HAP-1 (cell line): Measurements from ENCODE around the gene IFI27L1.

Experiments
- DNase-seq, 2 experiments: peaks; one replicate each; pipeline ENCODE4 v3.0.0-alpha.2; 2016 to 2020; ENCODE audit warnings: low spot score in 2 of 2
- H3K27me3 ChIP-seq: fragments of 250-450 bp; sonication (Bioruptor Pico); 2 replicates; pipeline ENCODE4 v1.5.1; 2020; ENCODE audit warnings: low read depth, mild to moderate bottlenecking, moderate library complexity
- H3K36me3 ChIP-seq: fragments of 250-450 bp; sonication (Bioruptor Pico); replicated peaks from 2 replicates; pipeline ENCODE4 v1.5.1; 2020; ENCODE audit warnings: mild to moderate bottlenecking
- H3K4me1 ChIP-seq: fragments of 250-450 bp; sonication (Bioruptor Pico); 2 replicates; pipeline ENCODE4 v1.5.1; 2020; ENCODE audit warnings: mild to moderate bottlenecking
- H3K4me3 ChIP-seq: fragments of 250-450 bp; sonication (Bioruptor Pico); 2 replicates; pipeline ENCODE4 v1.5.1; 2020; ENCODE audit warnings: mild to moderate bottlenecking, moderate library complexity
- H3K9me3 ChIP-seq: fragments of 250-450 bp; sonication (Bioruptor Pico); 2 replicates; pipeline ENCODE4 v1.5.1; 2020; ENCODE audit warnings: mild to moderate bottlenecking, moderate library complexity
- in situ Hi-C: fragments of 300-500 bp; cut with MboI; formaldehyde crosslinking; loops from 3 replicates; pipeline ENCODE4 v1.14.3; 2020; ENCODE audit warnings: low sequenced_read_pairs, inconsistent platforms, mixed read lengths

IFI27L1 gene

DNA sequence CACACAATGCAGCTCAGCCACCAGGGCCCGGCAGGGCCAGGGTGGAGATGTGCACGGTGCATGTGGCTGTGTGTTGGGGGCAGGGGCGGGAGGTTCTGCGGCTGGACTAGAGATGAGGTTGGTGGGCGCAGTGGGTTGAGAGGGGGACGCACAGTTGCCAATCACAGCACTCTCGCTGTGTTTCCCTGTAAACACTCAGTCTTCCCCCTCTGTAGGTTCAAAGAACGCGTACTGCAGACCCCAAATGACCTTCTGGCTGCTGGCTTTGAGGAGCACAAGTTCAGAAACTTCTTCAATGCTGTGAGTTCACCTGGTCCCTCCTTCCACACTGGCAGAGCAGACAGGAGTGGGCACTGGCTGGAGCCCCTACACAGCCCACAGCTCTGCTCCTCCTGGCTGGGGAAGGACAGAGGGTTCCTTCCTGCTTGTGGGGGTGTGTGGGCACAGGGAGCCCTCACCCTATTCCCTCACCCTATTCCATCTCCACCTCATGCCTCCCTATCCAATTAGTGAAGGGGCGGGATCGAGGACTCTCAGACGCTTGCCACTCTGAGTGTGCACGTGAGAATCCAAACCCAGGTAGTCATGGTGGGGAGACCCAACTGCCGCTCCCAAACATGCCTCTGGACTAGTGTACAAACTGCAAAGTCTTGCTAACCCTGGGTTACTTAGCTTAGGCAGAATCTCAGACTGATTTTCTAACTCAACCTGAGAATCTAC lies 37.2 kb upstream of the IFI27L1 start:
- no peaks in the 10 kb centered on the region for H3K27me3 ChIP-seq
- H3K4me3 ChIP-seq: no peak overlapping the region
- H3K9me3 ChIP-seq: no peaks in the 10 kb centered on the region
- H3K36me3 ChIP-seq: peaks cover 35% of the 10 kb centered on the region
- in situ Hi-C loops: no loop called here
- peaks cover 7% of the 10 kb centered on the region for H3K4me1 ChIP-seq
- no peak for DNase-seq

DNA sequence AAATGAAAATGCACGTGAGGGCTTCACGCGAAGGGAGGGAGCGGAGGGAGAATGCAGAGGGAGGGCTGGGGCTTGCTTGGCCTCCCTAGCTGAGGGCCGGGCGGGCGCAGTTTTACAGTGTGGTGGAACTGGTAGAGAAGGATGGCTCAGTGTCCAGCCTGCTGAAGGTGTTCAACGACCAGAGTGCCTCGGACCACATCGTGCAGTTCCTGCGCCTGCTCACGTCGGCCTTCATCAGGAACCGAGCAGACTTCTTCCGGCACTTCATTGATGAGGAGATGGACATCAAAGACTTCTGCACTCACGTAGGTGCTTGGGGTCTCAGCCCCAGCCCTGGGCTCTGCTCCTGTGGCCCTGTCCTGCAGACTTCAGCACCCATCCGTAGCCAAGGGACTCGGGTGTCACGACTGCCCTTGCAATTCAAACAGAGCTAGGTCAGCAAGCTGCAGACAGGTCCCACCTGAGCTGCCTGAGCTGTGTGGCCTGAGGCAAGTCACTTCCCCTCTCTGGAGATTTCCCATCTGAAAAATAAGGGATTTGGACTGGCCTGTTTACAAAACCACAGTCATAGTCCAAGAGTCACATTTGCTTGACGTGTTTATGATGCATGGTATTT lies 36.5 kb upstream of the IFI27L1 start:
- DNase-seq: no peak
- Histone ChIP-seq H3K27me3 (no peaks in the 10 kb centered on the region), H3K4me1 (peaks cover 13% of the 10 kb centered on the region), H3K9me3 (no peaks in the 10 kb centered on the region), H3K4me3 (no peak overlapping the region), H3K36me3 (peaks cover 41% of the 10 kb centered on the region)
- in situ Hi-C loops: no loop called here

DNA sequence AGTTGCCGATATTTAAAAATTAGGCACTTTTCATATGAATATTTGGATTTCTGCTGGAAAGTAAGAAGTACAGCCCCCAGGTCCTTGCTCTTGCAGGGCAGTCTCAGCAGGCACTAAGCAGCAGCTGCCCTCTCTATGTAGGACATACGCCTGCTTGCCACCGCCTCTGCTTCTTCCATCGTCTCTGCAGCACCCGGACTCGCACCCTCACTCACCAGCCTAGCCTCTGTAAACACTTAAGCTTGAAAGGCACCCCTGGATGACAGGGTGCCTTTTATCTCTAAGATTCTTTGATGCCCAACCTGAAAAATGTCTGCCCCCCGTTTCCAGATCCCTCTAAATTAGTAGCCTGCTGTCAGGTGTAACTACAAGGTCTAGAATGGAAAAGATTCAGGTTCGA lies 36.0 kb upstream of the IFI27L1 start:
- H3K36me3 ChIP-seq: peaks cover 46% of the 10 kb centered on the region
- H3K4me3 ChIP-seq: no peak overlapping the region
- no peak for DNase-seq
- H3K9me3 ChIP-seq: no peaks in the 10 kb centered on the region
- H3K27me3 ChIP-seq: no peaks in the 10 kb centered on the region
- in situ Hi-C loops: no loop called here
- H3K4me1 ChIP-seq: peaks cover 13% of the 10 kb centered on the region

DNA sequence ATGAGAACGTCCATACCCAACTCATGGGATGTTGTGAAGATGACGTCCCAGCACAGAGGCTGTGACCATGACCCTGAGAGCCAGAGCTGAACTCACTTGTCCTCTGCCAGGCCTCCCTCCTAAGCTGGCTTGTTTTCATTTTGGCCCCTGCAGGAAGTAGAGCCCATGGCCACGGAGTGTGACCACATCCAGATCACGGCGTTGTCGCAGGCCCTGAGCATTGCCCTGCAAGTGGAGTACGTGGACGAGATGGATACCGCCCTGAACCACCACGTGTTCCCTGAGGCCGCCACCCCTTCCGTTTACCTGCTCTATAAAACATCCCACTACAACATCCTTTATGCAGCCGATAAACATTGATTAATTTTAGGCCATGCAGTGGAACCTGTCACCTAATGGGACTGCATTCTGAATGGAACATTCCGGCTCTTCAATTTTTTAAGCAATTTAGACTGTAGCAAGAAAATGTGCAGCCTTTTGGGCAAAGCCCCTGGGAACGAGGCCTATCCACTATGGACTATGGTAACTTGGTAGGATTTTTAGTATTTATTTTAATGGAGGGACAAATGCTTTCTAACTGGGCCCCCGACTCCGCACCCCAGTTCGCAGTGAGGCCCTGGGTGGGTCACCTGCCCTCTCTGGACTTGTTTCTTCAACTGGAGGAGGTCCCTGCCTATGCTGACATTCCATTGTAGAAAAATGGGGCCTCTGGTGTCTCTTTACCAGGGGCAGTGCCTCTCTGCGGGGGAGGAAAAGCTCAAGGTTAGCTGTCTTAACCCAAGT lies 35.4 kb upstream of the IFI27L1 start:
- no peaks in the 10 kb centered on the region for H3K9me3 ChIP-seq
- in situ Hi-C loops: no loop called here
- H3K4me3 ChIP-seq: no peak overlapping the region
- no peaks in the 10 kb centered on the region for H3K27me3 ChIP-seq
- H3K4me1 ChIP-seq: peaks cover 13% of the 10 kb centered on the region
- peaks cover 52% of the 10 kb centered on the region for H3K36me3 ChIP-seq
- DNase-seq: no peak

DNA sequence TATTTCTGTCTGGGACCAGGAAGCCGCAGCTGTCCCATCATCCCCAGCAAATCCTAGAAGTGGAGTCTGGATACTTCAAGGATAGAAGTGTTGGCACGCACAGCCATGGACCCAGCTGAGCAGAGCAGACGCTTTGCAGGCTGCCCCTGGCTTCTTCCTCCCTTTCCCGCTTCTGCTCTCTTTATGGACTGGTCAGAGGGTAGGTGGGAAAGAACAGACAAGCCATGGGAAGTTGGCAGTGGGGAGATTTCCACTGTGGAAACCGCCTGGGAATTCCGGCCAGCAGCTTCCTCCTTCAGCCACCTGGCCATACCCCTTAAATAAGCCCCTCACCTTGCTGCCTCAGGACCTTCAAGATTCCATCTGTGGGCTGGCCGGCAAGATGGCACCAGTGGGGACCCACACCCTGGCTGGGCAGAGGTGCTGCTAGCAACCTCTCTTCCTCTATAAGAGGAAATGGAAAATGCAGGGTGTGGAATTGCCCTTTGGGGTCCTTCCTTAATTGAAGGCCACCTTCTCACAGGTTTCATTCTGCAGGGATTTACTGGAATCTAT lies 34.3 kb upstream of the IFI27L1 start:
- Histone ChIP-seq H3K4me1 (peaks cover 13% of the 10 kb centered on the region), H3K27me3 (no peaks in the 10 kb centered on the region), H3K36me3 (peaks cover 63% of the 10 kb centered on the region), H3K9me3 (no peaks in the 10 kb centered on the region), H3K4me3 (no peak overlapping the region)
- in situ Hi-C loops: no loop called here
- no peak for DNase-seq

DNA sequence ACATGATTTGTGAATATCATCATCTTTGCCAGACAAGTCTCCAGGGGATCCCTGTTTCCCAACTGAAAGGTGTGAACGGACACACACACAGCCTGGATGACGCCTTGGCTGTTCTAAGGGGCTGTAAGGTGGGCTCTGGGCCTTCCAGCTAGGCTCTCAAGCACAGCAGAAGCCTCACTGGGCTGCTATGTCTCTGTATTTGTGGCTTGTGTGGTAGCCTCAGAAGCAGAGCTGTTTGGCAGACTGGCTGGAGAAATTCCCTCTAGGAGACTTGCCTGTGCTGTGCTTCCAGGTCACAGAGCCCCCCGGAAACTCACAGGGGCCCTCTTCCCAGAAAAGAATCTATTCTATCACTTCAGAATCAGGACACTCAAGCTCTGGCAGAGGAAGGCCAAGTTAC lies 33.5 kb upstream of the IFI27L1 start:
- in situ Hi-C loops: no loop called here
- Histone ChIP-seq H3K4me1 (peaks cover 13% of the 10 kb centered on the region), H3K36me3 (peaks cover 71% of the 10 kb centered on the region), H3K9me3 (no peaks in the 10 kb centered on the region), H3K4me3 (no peak overlapping the region), H3K27me3 (no peaks in the 10 kb centered on the region)
- no peak for DNase-seq

DNA sequence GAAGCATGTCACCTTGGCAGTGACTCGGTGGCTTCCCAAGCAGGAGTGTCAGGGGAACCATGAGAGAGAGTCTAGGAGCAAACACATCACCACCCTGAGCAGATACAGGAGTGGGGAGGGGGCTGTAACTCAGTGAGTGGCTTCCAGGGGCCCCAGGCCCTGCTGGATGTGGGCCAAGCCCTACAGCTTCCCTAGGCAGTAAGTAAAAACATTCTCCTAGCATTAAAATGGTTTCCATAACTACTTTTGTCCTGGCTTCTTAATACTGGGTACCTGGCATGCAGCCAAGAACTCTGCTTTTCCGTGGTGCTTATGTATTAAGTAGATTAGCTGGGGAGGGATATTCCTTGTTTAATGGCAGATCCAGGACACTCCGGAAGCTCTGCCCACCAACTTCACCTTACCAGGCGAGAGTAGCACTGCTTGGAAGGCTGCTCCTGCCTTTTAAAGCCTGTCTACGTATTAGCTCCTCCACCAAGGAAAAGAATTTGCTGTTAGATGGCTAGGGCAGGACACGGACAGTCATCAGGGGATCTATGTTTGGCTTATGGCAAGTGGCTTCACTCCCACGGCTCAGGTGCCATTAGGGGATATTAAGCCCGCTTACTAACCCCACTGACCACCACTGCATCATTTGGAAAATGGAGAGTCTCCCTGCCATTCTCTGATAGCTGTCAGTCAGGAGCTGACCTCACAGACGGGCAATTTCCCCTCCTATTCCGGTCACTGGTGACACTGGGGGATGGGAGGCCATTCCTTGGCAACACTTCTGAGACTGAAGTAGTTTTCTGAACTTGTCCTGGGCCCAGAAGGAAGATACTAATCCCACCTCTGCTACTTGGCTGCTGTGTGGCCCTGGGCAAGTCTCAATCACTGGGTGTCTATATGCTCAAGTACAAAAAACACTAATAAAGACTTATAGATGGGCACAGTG lies 32.2 kb upstream of the IFI27L1 start:
- peaks cover 76% of the 10 kb centered on the region for H3K36me3 ChIP-seq
- peaks cover 13% of the 10 kb centered on the region for H3K4me1 ChIP-seq
- peak; percentile 91 to 94 for DNase-seq
- no peaks in the 10 kb centered on the region for H3K27me3 ChIP-seq
- no peak overlapping the region for H3K4me3 ChIP-seq
- in situ Hi-C loops: no loop called here
- no peaks in the 10 kb centered on the region for H3K9me3 ChIP-seq

DNA sequence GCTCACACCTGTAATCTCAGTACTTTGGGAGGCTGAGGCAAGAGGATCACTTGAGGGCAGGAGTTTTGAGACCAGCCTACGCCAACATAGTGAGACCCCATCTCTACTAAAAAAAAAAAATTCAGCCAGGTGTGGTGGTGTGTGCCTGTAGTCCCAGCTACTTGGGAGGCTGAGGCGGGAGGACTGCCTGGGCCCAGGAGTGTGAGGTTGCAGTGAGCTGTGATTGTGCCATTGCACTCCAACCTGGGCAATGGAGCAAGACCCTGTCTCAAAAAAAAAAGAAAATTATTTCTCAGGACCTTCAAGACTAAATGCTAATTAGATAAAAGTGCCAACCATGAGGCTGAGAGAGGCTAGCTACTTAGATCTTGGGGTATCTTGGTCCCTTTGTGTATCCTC lies 31.5 kb upstream of the IFI27L1 start:
- peaks cover 83% of the 10 kb centered on the region for H3K36me3 ChIP-seq
- H3K9me3 ChIP-seq: no peaks in the 10 kb centered on the region
- H3K4me3 ChIP-seq: no peak overlapping the region
- peaks cover 13% of the 10 kb centered on the region for H3K4me1 ChIP-seq
- H3K27me3 ChIP-seq: no peaks in the 10 kb centered on the region
- no peak for DNase-seq
- in situ Hi-C loops: no loop called here

DNA sequence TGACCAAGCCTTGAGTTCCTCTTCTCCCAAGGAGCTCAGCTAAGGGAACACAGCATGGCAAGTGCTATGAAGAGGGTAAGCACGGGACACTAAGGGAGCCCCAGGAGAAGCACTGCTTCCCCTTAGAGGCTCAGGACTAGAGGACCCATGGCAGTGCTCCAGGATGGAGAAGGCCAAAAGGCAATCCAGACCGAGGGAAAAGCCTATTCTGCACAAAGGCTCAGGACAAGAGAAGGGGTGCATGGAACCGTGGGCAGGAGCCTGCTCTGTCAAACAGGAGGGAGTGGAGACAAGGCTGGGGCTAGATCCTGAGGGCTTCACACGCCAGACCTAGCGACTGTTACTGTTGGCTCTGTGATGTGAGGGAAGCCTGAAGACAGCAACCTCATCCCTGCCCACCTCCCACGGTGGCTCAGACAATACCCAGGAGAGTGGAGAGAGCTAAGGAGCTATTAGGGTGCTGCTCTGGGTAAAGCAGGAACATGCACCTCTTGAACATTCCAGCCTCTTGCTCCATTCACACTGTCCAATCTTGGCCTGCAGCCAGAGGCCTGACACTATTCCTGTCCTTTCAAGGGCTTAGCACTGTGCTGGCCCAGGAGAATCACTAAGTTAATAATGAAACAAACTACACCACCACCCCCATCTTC lies 30.8 kb upstream of the IFI27L1 start:
- DNase-seq: no peak
- Histone ChIP-seq H3K4me1 (peaks cover 13% of the 10 kb centered on the region), H3K36me3 (peaks cover 84% of the 10 kb centered on the region), H3K27me3 (no peaks in the 10 kb centered on the region), H3K4me3 (no peak overlapping the region), H3K9me3 (no peaks in the 10 kb centered on the region)
- in situ Hi-C loops: no loop called here

DNA sequence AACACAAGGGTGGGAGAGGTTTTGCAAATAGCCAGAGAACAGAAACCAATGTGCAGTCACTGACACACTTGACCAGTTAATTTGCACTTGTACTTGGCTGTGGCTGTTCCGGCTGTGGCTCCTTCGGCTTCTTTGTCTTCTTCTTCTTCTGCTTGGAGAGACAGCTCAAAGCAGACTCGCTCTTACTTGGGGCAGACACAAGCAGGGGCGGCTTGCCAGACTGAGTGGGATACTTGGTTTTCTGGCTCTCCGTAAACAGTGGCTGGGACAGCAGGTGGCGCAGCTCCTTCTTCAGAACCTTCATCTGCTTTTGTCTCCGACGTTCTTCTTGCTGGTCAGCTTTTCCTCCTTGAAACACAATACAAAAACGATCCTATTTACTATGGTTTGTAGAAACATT lies 30.0 kb upstream of the IFI27L1 start:
- DNase-seq: peak in 1 of 2 experiments; percentile 46
- Histone ChIP-seq H3K9me3 (no peaks in the 10 kb centered on the region), H3K4me1 (peaks cover 13% of the 10 kb centered on the region), H3K36me3 (peaks cover 88% of the 10 kb centered on the region), H3K27me3 (no peaks in the 10 kb centered on the region), H3K4me3 (no peak overlapping the region)
- in situ Hi-C loops: no loop called here

DNA sequence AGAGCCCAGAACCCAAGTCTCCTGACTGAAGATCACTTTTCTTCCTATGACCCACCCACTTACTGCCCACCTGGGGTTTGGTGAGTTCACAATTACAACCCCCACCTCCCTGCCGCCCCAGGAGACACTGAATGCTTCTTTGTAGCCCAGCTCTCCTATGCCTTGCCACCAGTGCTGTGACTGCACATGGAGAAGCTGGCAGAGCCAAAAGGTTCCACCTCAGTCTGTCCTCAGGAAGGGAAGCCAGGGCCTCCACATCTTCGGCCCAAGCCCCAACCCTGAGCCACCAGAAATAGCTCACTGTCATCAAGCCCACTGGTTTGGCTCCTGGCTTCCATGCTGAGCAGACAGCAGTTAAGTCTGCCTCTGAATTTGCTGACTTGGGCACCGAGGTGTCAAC lies 29.3 kb upstream of the IFI27L1 start:
- no peak for DNase-seq
- H3K9me3 ChIP-seq: no peaks in the 10 kb centered on the region
- no peaks in the 10 kb centered on the region for H3K27me3 ChIP-seq
- in situ Hi-C loops: no loop called here
- H3K4me3 ChIP-seq: no peak overlapping the region
- peaks cover 13% of the 10 kb centered on the region for H3K4me1 ChIP-seq
- H3K36me3 ChIP-seq: peaks cover 91% of the 10 kb centered on the region

DNA sequence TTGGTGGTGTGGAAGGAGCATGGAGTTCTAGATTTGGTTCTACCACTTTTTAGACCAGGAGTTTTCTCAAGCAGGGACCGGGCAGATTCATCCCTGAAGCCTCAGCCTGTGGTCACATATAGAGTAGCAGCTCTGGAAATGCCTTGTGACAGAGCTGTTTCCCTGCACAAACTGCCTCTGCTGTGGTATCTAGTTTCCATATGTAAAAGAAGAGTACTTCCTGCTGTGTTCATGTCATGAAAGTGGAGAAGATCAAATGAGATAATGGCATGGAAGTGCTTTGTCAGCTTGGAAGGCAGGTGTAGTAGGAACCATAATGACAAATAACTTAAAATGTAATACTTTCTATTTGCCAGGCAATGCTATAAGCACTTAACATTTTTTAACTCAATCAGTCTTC lies 28.9 kb upstream of the IFI27L1 start:
- H3K4me3 ChIP-seq: no peak overlapping the region
- in situ Hi-C loops: no loop called here

DNA sequence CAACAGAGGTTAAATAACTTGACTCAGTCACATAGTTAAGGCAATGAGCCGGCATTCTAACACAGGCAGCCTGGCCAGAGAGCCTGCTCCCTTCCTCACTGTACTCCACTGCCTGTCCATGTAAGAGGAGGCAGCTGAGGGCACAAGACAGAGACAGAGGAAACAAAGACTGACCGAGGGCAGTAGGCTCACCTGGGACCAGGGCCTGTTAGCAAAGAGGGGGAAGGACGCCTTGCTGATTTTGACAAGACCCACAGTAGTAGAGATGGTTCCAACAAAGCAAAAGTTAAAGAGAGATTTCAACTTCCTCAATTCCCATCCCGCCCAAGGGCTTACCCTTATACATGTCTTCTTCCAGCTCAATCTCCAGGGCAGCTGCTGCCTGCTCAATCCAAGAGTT lies 28.4 kb upstream of the IFI27L1 start:
- Histone ChIP-seq H3K9me3 (no peaks in the 10 kb centered on the region), H3K4me3 (no peak overlapping the region), H3K36me3 (peaks cover 91% of the 10 kb centered on the region), H3K27me3 (no peaks in the 10 kb centered on the region), H3K4me1 (peaks cover 13% of the 10 kb centered on the region)
- no peak for DNase-seq
- in situ Hi-C loops: no loop called here

More for the DNA sequence above, 28.9 kb upstream of the IFI27L1 start:
- H3K9me3 ChIP-seq: no peaks in the 10 kb centered on the region
- peaks cover 91% of the 10 kb centered on the region for H3K36me3 ChIP-seq
- peaks cover 13% of the 10 kb centered on the region for H3K4me1 ChIP-seq
- no peaks in the 10 kb centered on the region for H3K27me3 ChIP-seq
- no peak for DNase-seq
